ENCODE data around the gene PARP1. TPM values are rescaled to one million over a fixed set of nuclear protein-coding genes. Genes with fewer than 3 reads are reported as not detected.

PARP1 gene
- total RNA-seq = 34.1 TPM

DNA sequence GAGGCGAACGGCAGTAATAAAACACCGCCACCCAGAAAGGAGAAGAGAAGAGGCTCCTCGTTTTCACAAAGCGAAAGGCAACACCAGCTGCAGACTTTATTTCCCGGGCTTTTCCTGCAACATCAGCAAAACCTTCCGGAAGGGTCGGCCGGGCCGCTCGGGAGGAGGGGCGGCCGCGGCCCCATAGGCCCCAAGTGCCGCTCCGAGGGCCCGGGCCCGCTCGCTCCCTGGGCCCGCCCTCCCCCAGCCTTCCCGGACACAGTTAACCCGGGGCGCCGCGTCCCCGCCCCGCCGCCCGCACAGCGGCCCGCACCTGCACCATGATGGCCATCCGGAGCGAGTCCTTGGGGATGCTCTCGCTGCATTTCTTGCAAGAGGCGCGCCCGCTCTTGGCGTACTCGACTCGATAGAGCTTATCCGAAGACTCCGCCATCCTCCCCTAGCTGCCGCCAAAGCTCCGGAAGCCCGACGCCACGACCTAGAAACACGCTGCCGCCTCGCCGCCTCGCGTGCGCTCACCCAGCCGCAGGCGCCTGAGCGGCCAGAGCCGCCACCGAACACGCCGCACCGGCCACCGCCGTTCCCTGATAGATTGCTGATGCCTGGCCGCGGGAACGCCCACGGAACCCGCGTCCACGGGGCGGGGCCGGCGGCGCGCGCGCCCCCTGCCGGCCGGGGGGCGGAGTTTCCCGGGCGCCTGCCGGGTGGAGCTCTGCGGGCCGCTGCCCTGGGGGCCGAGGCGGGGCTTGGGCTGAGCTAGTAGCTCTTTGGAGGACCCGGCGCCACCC, at the start of gene PARP1:
PARP1 (minus strand) TSS at position 597 of the 788 bp plus-strand sequence; CDS start at position 433, 164 bp downstream.
- peak within 1 kb of the TSS; percentile 86 for H3K4me3 ChIP-seq (ENCODE audit: low read length)
- H3K27me3 ChIP-seq (ENCODE audit: insufficient read depth, low read length) = no peaks in the 10 kb centered on the region
- H3K4me1 ChIP-seq (ENCODE audit: insufficient read depth, low read length) = peaks cover 53% of the 10 kb centered on the region
- H3K9me3 ChIP-seq (ENCODE audit: low read depth, low read length) = no peaks in the 10 kb centered on the region

DNA sequence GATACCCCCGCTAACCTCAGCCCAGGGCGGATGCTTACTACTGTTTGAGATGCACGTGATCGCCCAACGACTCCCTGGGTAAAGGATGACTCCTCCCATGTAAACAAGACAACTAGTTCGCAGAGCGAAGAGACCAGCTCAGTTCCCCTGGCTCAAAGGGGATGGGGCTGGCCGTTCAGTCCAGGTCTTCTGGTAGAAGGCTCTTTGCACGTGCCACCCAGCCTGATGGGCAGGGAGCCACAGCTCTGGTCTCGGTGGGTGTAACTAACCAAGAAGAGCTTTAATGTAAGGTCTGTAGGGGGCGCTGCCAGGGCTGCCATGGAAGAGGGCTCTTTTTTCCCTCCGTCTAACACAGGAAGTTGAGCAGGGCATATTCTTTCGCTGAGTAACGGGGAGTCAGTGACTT, 49.4 kb upstream of the PARP1 start:
- Histone ChIP-seq H3K27me3 (ENCODE audit: insufficient read depth, low read length) (no peaks in the 10 kb centered on the region), H3K4me1 (ENCODE audit: insufficient read depth, low read length) (no peaks in the 10 kb centered on the region), H3K4me3 (ENCODE audit: low read length) (no peak overlapping the region), H3K9me3 (ENCODE audit: low read depth, low read length) (no peaks in the 10 kb centered on the region)

DNA sequence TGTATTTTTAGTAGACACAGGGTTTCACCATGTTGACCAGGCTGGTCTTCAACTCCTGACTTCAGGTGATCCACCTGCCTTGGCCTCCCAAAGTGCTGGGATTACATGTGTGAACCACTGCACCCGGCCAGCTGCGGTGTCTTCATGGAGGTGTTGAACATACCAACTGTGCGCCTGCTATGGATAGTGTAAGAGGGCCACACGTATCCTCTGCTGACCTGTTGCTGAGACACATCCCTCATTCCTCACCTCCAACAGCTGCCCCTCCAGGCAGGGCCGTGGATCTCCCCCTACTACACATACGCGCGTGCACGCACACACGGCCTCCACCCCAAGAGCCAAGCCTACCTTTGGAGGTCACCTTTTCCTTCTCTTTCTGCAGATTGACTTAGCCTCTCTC, 48.0 kb upstream of the PARP1 start:
- Histone ChIP-seq H3K4me3 (ENCODE audit: low read length) (no peak overlapping the region), H3K4me1 (ENCODE audit: insufficient read depth, low read length) (no peaks in the 10 kb centered on the region), H3K9me3 (ENCODE audit: low read depth, low read length) (no peaks in the 10 kb centered on the region), H3K27me3 (ENCODE audit: insufficient read depth, low read length) (no peaks in the 10 kb centered on the region)

DNA sequence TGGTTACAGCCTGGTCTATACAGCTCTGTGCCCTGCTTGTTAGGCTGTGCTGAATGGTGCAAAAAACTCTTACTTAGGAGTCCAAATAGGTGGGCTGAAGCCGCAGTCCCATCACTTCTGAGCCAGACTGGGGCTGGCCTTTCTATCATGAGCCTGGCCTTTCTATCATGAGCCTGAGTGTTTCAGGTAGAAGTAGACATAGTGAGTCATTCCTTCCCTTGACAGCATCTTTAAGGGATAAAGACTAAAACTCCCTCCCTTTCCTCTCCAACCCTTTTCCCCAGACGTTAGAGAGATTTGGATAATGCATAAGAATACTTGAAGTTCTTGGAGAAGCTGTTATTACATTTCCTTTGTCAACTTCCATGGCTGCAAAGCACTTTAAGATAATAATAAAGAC, 46.5 kb upstream of the PARP1 start:
- Histone ChIP-seq H3K4me3 (ENCODE audit: low read length) (no peak overlapping the region), H3K27me3 (ENCODE audit: insufficient read depth, low read length) (no peaks in the 10 kb centered on the region), H3K9me3 (ENCODE audit: low read depth, low read length) (no peaks in the 10 kb centered on the region), H3K4me1 (ENCODE audit: insufficient read depth, low read length) (no peaks in the 10 kb centered on the region)

DNA sequence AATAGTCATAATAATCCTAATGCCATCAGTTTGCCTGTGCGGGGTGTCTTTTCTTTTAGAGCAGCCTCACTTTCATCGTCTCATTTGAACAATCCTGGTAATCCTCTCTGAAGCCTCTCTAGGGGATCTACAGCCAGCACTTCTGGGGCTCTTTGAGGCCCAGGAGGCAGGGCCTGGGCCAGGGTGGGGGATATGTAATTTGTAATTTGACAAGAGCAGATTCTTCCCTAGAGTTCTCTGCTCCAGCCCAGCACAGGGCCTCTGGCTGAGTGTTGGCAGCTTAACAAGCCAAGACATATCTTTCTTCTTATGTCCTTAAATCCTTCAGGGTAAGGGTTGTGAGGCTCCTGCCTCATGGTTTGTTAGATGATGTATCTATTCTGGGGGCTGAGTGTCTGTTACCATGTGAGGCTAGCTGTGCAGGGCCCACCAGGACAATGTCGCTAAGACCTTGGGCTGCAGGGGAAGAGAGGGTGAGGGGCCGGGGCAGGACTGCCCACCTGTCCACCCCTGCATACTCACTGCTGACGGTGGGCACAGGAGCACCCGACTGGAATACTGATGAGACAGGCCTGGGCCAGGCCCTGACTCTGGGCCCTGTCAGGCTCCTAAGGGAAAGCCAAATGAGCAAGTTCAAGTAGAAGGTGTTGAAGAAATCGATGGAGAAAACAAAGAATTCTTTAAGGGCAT, 45.3 kb upstream of the PARP1 start:
- Histone ChIP-seq H3K27me3 (ENCODE audit: insufficient read depth, low read length) (no peaks in the 10 kb centered on the region), H3K4me3 (ENCODE audit: low read length) (no peak overlapping the region), H3K4me1 (ENCODE audit: insufficient read depth, low read length) (no peaks in the 10 kb centered on the region), H3K9me3 (ENCODE audit: low read depth, low read length) (no peaks in the 10 kb centered on the region)

GRCh38 chr1:226450688-226451087, 42.8 kb upstream of the PARP1 start:
- Histone ChIP-seq H3K27me3 (ENCODE audit: insufficient read depth, low read length) (no peaks in the 10 kb centered on the region), H3K9me3 (ENCODE audit: low read depth, low read length) (no peaks in the 10 kb centered on the region), H3K4me1 (ENCODE audit: insufficient read depth, low read length) (peaks cover 5% of the 10 kb centered on the region), H3K4me3 (ENCODE audit: low read length) (no peak overlapping the region)

- peaks cover 13% of the 10 kb centered on the region for H3K4me1 ChIP-seq (ENCODE audit: insufficient read depth, low read length)
- no peaks in the 10 kb centered on the region for H3K9me3 ChIP-seq (ENCODE audit: low read depth, low read length)
- no peaks in the 10 kb centered on the region for H3K27me3 ChIP-seq (ENCODE audit: insufficient read depth, low read length)
- H3K4me3 ChIP-seq (ENCODE audit: low read length) = no peak overlapping the region
Observed at GRCh38 chr1:226449823-226450222, 41.9 kb upstream of the PARP1 start.

DNA sequence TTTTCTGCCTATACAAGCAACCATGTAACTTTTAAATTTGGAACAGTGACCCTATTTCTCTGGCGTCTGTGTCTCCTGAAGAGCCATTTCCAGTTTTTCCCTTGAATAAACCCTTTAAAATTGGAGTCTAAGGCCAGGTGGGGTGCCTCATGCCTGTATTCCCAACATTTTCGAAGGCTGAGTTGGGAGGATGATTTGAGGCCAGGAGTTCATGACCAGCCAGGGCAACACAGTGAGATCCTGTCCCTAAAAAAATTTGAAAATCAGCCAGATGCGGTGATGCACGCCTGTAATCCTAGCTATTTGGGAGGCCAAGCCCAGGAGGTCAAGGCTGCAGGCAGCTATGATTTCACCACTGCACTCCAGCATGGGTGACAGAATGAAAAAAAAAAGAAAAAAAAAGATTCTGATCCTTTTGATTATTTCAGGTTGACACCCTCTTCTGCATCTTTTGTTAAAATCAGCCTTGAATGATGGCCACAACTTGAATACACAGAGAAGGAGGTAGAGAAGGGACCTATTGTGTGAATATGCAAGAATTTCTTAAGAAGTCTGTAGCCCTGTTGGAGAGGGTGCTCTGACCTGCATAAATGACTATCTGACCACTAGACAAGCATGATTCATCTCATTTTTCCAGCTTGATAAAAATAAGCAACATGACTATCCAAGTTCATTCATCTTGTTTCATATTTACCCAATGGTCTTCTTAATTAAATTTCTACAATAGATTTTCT, 40.2 kb upstream of the PARP1 start:
- Histone ChIP-seq H3K4me1 (ENCODE audit: insufficient read depth, low read length) (peaks cover 13% of the 10 kb centered on the region), H3K4me3 (ENCODE audit: low read length) (no peak overlapping the region), H3K9me3 (ENCODE audit: low read depth, low read length) (no peaks in the 10 kb centered on the region), H3K27me3 (ENCODE audit: insufficient read depth, low read length) (no peaks in the 10 kb centered on the region)

DNA sequence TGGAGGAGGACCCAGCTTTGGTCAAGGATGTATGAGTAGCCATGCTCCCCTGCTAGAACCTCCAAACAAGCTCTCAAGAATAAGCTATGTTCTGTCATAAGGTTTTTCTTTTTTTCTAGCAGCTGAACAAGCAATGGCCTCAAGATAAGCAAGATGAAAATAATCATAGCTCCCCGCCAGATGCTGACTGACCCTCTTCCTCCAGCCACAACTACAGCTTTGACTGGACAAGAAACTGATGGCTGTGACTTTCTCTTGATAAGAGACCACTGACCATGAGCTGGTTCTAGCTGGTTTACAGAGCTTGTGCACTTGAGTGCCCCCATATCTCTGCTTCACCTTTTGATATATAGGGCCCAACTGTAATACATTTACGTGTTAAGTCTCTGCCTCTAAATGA, 38.2 kb upstream of the PARP1 start:
- H3K9me3 ChIP-seq (ENCODE audit: low read depth, low read length) = no peaks in the 10 kb centered on the region
- H3K4me1 ChIP-seq (ENCODE audit: insufficient read depth, low read length) = peaks cover 13% of the 10 kb centered on the region
- no peaks in the 10 kb centered on the region for H3K27me3 ChIP-seq (ENCODE audit: insufficient read depth, low read length)
- H3K4me3 ChIP-seq (ENCODE audit: low read length) = no peak overlapping the region

DNA sequence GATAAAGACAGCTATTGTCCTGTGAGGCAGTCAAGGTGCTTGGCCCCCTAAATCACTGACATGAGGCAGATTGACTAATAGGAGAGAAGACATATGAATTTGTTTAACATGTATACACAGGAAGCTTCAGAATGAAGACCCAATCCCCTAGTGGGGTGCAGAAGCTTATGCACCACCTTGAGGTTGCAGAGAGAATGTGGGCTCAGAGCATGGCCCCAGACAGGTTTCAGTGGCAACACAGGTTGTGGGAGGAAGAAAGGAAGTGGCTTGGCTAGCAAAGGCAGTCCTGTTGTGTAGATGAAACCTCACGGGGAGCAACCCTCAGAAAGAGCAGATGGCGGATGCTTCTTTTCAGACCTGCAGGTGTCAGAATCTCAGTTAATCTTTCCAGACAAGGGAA, 37.0 kb upstream of the PARP1 start:
- Histone ChIP-seq H3K9me3 (ENCODE audit: low read depth, low read length) (no peaks in the 10 kb centered on the region), H3K4me3 (ENCODE audit: low read length) (no peak overlapping the region), H3K27me3 (ENCODE audit: insufficient read depth, low read length) (no peaks in the 10 kb centered on the region)

DNA sequence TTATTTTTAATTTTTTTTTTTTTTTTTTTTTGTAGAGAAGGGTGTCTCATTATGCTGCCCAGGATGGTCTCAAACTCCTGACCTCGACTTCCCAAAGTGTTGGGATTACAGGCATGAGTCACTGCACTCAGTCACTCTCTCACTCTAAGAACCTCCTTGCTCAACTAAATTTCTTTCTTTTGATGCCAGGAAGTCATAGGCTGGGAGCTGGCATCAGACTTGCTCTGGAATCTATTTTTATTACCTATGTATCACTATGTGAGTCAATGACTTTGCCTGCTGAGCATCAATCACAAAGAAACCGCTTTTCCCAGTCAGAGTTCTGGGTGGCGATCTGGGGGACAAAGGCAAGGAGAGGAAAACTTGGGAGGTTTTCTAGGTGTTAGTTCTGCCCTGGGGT, 35.5 kb upstream of the PARP1 start:
- Histone ChIP-seq H3K4me1 (ENCODE audit: insufficient read depth, low read length) (peaks cover 13% of the 10 kb centered on the region), H3K4me3 (ENCODE audit: low read length) (no peak overlapping the region), H3K27me3 (ENCODE audit: insufficient read depth, low read length) (no peaks in the 10 kb centered on the region), H3K9me3 (ENCODE audit: low read depth, low read length) (no peaks in the 10 kb centered on the region)

More for the DNA sequence above, 37.0 kb upstream of the PARP1 start:
- peaks cover 13% of the 10 kb centered on the region for H3K4me1 ChIP-seq (ENCODE audit: insufficient read depth, low read length)

- Histone ChIP-seq H3K4me3 (ENCODE audit: low read length) (no peak overlapping the region), H3K4me1 (ENCODE audit: insufficient read depth, low read length) (peaks cover 13% of the 10 kb centered on the region), H3K27me3 (ENCODE audit: insufficient read depth, low read length) (no peaks in the 10 kb centered on the region), H3K9me3 (ENCODE audit: low read depth, low read length) (no peaks in the 10 kb centered on the region)
Observed at GRCh38 chr1:226443033-226443432, 35.1 kb upstream of the PARP1 start.

DNA sequence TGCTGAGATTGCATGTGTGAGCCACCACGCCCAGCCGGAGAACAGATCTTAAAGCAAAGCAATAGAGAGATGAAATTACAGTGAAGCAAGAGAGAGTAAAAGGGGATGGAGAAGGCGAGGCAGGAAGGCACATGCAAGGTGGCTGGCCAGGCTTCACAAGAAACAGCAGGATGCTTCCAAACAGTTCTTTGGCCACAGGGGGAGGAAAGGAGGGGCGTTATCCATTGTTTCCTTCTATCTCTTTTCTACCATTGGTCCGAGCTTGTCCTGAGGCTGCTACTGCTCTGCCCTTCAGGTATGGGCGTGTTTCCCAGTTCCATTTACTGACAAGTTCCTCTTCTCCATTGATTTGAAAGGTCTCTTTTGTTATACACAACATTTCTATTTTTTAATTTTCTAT, 33.7 kb upstream of the PARP1 start:
- Histone ChIP-seq H3K27me3 (ENCODE audit: insufficient read depth, low read length) (no peaks in the 10 kb centered on the region), H3K4me1 (ENCODE audit: insufficient read depth, low read length) (peaks cover 13% of the 10 kb centered on the region), H3K9me3 (ENCODE audit: low read depth, low read length) (no peaks in the 10 kb centered on the region), H3K4me3 (ENCODE audit: low read length) (no peak overlapping the region)

- H3K27me3 ChIP-seq (ENCODE audit: insufficient read depth, low read length) = no peaks in the 10 kb centered on the region
- no peak overlapping the region for H3K4me3 ChIP-seq (ENCODE audit: low read length)
- H3K9me3 ChIP-seq (ENCODE audit: low read depth, low read length) = no peaks in the 10 kb centered on the region
- peaks cover 7% of the 10 kb centered on the region for H3K4me1 ChIP-seq (ENCODE audit: insufficient read depth, low read length)
Observed at GRCh38 chr1:226440512-226440911, 32.6 kb upstream of the PARP1 start.

GRCh38 chr1:226438007-226438406, 30.1 kb upstream of the PARP1 start:
- Histone ChIP-seq H3K4me3 (ENCODE audit: low read length) (no peak overlapping the region), H3K4me1 (ENCODE audit: insufficient read depth, low read length) (no peaks in the 10 kb centered on the region), H3K27me3 (ENCODE audit: insufficient read depth, low read length) (no peaks in the 10 kb centered on the region), H3K9me3 (ENCODE audit: low read depth, low read length) (no peaks in the 10 kb centered on the region)

All from mononuclear cell (primary cell).